HepG2 (cell line): Measurements from ENCODE around the gene RAB23. TPM values are rescaled to one million over a fixed set of nuclear protein-coding genes. Genes with fewer than 3 reads are reported as not detected.

ENCODE experiments used
- AGO1 ChIP-seq: fragments of 200-400 bp; formaldehyde crosslinking; IDR thresholded peaks from 2 replicates; pipeline ENCODE4 v1.6.1; 2017; ENCODE audit warnings: mild to moderate bottlenecking, low read depth, low read length, moderate library complexity; ENCODE audit not compliant: poor library complexity, severe bottlenecking
- CHD4 ChIP-seq: fragments of 200-600 bp; sonication (generic); IDR thresholded peaks from 2 replicates; pipeline ENCODE4 v1.7.0; 2017; ENCODE audit warnings: mild to moderate bottlenecking, low read length, borderline replicate concordance
- DBP ChIP-seq: sonication (generic); formaldehyde crosslinking; IDR thresholded peaks from 2 replicates; pipeline ENCODE4 v1.4.0; 2020; ENCODE audit warnings: missing genetic modification reagents; ENCODE audit errors: not compliant biosample characterization
- ETV6 ChIP-seq: sonication (generic); formaldehyde crosslinking; conservative IDR thresholded peaks from 2 replicates; pipeline ENCODE4 v1.4.0; 2020; ENCODE audit warnings: missing genetic modification reagents
- KDM4B ChIP-seq: sonication (generic); formaldehyde crosslinking; IDR thresholded peaks from 2 replicates; pipeline ENCODE4 v1.4.0; 2020; ENCODE audit warnings: missing genetic modification reagents
- KLF9 ChIP-seq: IDR thresholded peaks from 2 replicates; pipeline ENCODE4 v1.6.1; 2016; ENCODE audit warnings: low read depth
- MEIS2 ChIP-seq: sonication (generic); formaldehyde crosslinking; IDR thresholded peaks from 2 replicates; pipeline ENCODE4 v1.9.0; 2021; ENCODE audit warnings: mild to moderate bottlenecking, missing genetic modification reagents
- NONO ChIP-seq, 2 experiments: fragments of 450-650 bp in 1 of 2; sonication (generic) in 1 of 2; formaldehyde crosslinking in 1 of 2; IDR thresholded peaks in 1 of 2; conservative IDR thresholded peaks in 1 of 2; 2 replicates each; pipeline versions ENCODE4 v1.6.1 to v1.8.0; 2017 to 2022; ENCODE audit warnings: mild to moderate bottlenecking in 1 of 2, missing genetic modification reagents in 1 of 2, moderate library complexity in 1 of 2
- SP2 ChIP-seq: sonication (generic); formaldehyde crosslinking; IDR thresholded peaks from 2 replicates; pipeline ENCODE4 v1.5.1; 2020; ENCODE audit warnings: mild to moderate bottlenecking, missing genetic modification reagents
- ZBTB44 ChIP-seq: sonication (generic); formaldehyde crosslinking; IDR thresholded peaks from 2 replicates; pipeline ENCODE4 v1.4.0; 2020; ENCODE audit warnings: missing genetic modification reagents
- ZBTB7A ChIP-seq: sonication (generic); formaldehyde crosslinking; IDR thresholded peaks from 2 replicates; pipeline ENCODE4 v1.8.0; 2022; ENCODE audit warnings: mild to moderate bottlenecking, missing genetic modification reagents
- ZNF224 ChIP-seq: sonication (generic); formaldehyde crosslinking; IDR thresholded peaks from 2 replicates; pipeline ENCODE4 v1.5.0; 2020; ENCODE audit warnings: mild to moderate bottlenecking, missing genetic modification reagents
- ZNF225 ChIP-seq: sonication (generic); formaldehyde crosslinking; IDR thresholded peaks from 2 replicates; pipeline ENCODE4 v1.4.0; 2020; ENCODE audit warnings: mild to moderate bottlenecking, missing genetic modification reagents
- ZNF280D ChIP-seq: sonication (generic); formaldehyde crosslinking; IDR thresholded peaks from 2 replicates; pipeline ENCODE4 v1.5.1; 2020; ENCODE audit warnings: mild to moderate bottlenecking, missing genetic modification reagents
- ZNF484 ChIP-seq: sonication (generic); formaldehyde crosslinking; IDR thresholded peaks from 2 replicates; pipeline ENCODE4 v1.5.1; 2020; ENCODE audit warnings: mild to moderate bottlenecking, low read depth, missing genetic modification reagents, borderline replicate concordance
- ZNF543 ChIP-seq: sonication (generic); formaldehyde crosslinking; IDR thresholded peaks from 2 replicates; pipeline ENCODE4 v1.4.0; 2020; ENCODE audit warnings: mild to moderate bottlenecking, missing genetic modification reagents
- ZNF605 ChIP-seq: sonication (generic); formaldehyde crosslinking; IDR thresholded peaks from 2 replicates; pipeline ENCODE4 v1.8.0; 2022; ENCODE audit warnings: mild to moderate bottlenecking, missing genetic modification reagents
- polyA plus RNA-seq, 8 experiments: library from polyadenylated mRNA; depleted of rRNA in 3 of 8; stranded (reverse) in 7 of 8; unstranded in 1 of 8; fragments of >200 nt; fragmentation: Illumina TruSeq in 4 of 8; extraction: Trizol in 4 of 8; gene quantifications; 2 replicates each; pipeline versions ENCODE4 v1.2.1 to v1.2.3, GENCODE V29; 2011 to 2016; ENCODE audit warnings: low read depth in 4 of 8, missing spikeins in 1 of 8, mixed read lengths in 1 of 8; ENCODE audit not compliant: insufficient read depth in 1 of 8
- total RNA-seq, 5 experiments: library from RNA; depleted of rRNA; stranded (reverse); fragments of >200 nt; fragmentation: Illumina TruSeq; extraction: Trizol; gene quantifications; 2 replicates each; pipeline ENCODE4 v1.2.3, GENCODE V29; 2016; ENCODE audit warnings: low read depth in 1 of 5

RAB23 gene
- total and polyA plus RNA-seq, 2 of the 13 experiments (the other 11 are each of a cell fraction or from before 2014, with no cell fraction given) = 5.5 to 16.4 TPM

GRCh38 chr6:57172136-57173055 lies 49.7 kb downstream of the RAB23 start, which contains the start of gene BAG2 (continued):
- TF ChIP-seq ZNF605 (CRISPR knock-in tag) (peak; percentile 81), ZNF543 (peak; percentile 77), AGO1 (peak; percentile 79), ZNF280D (CRISPR knock-in tag) (peak; percentile 70; the same call in 1 of the 2 replicates), ETV6 (CRISPR knock-in tag) (peak; percentile 74), NONO (IDR thresholded peaks at IDR 0.05) (no peak), NONO (CRISPR knock-in tag; conservative IDR thresholded peaks at IDR 0.05) (peak; percentile 96; the same call in 1 of the 2 replicates), ZNF224 (CRISPR knock-in tag) (peak; percentile 88; the same call in 1 of the 2 replicates), CHD4 (no peak), MEIS2 (CRISPR knock-in tag) (peak; percentile 88), DBP (peak; percentile 96), ZBTB44 (CRISPR knock-in tag) (no peak; the same call in 1 of the 2 replicates), ZNF484 (CRISPR knock-in tag) (no peak), ZNF225 (peak; percentile 86; the same call in 1 of the 2 replicates), KLF9 (CRISPR knock-in tag) (no peak), KDM4B (peak; percentile 85; the same call in 1 of the 2 replicates), SP2 (CRISPR knock-in tag) (no peak), ZBTB7A (CRISPR knock-in tag) (peak; percentile 92)
